KMS-11 (cell line): ENCODE results near the gene PSG5.
"Not testable (repeated sequence)": the region's sequence is repeated elsewhere in the genome, so short reads cannot be mapped to it uniquely, and the experiment has no call there.

Source experiments
- H2AFZ ChIP-seq: fragments of 200-600 bp; sonication (generic); 2 replicates; pipeline ENCODE4 v1.6.1; 2016; ENCODE audit warnings: antibody characterized with exemption, mixed run types, low read depth
- H3K27ac ChIP-seq: fragments of 200-600 bp; sonication (generic); 2 replicates; pipeline ENCODE4 v1.6.1; 2016; ENCODE audit warnings: mild to moderate bottlenecking, mixed run types
- H3K27me3 ChIP-seq: fragments of 200-600 bp; sonication (generic); 2 replicates; pipeline ENCODE4 v1.6.1; 2017; ENCODE audit warnings: mild to moderate bottlenecking, low read depth, mixed run types, moderate library complexity; ENCODE audit not compliant: insufficient read depth
- H3K36me3 ChIP-seq: fragments of 200-600 bp; sonication (generic); 2 replicates; pipeline ENCODE4 v1.6.1; 2017; ENCODE audit warnings: mild to moderate bottlenecking, mixed run types; ENCODE audit not compliant: insufficient read depth
- H3K4me1 ChIP-seq: fragments of 200-600 bp; sonication (generic); 2 replicates; pipeline ENCODE4 v1.6.1; 2016; ENCODE audit warnings: mild to moderate bottlenecking, low read depth, mixed run types; ENCODE audit not compliant: poor library complexity, severe bottlenecking
- H3K4me2 ChIP-seq: fragments of 200-600 bp; sonication (generic); 2 replicates; pipeline ENCODE4 v1.7.0; 2016; ENCODE audit warnings: mild to moderate bottlenecking, mixed run types
- H3K4me3 ChIP-seq: fragments of 200-600 bp; sonication (generic); IDR thresholded peaks from 2 replicates; pipeline ENCODE4 v1.6.1; 2017; ENCODE audit warnings: low read depth, low read length, mixed read lengths; ENCODE audit not compliant: insufficient read depth
- H3K79me2 ChIP-seq: fragments of 200-600 bp; sonication (generic); 2 replicates; pipeline ENCODE4 v1.6.1; 2016; ENCODE audit warnings: low read depth, mixed run types; ENCODE audit not compliant: insufficient read depth
- H3K9ac ChIP-seq: fragments of 200-600 bp; sonication (generic); 2 replicates; pipeline ENCODE4 v1.6.1; 2016; ENCODE audit warnings: mild to moderate bottlenecking, mixed run types
- H4K20me1 ChIP-seq: fragments of 200-600 bp; sonication (generic); 2 replicates; pipeline ENCODE4 v1.6.1; 2016; ENCODE audit warnings: mild to moderate bottlenecking, mixed run types; ENCODE audit not compliant: insufficient read depth
- TF ChIP-seq, protein P1 (sequence below): fragments of 200-600 bp; sonication (generic); conservative IDR thresholded peaks from 2 replicates; pipeline ENCODE4 v1.6.1; 2017; ENCODE audit warnings: low read depth, mild to moderate bottlenecking, antibody characterized with exemption, low read length, moderate library complexity, mixed read lengths

Gene PSG5

DNA sequence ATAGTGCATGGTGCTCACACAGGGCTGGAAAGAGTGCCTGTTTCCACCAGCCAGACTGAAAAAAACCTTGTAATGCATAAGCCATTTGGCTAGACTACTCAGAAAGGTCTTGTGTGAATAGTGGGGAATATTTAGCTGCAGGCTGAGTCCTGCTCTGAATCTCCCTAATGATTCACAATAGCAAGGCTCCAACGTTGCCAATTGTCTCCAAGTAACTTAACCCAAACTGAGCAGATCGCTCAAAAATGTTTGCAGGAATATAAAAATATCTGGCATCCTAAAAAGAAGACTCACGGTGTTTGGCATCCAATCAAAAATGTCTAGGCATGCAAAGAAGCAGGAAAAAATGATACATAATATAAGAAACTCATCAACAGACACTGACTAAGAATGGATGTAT lies 59.0 kb downstream of the PSG5 start:
- not testable (repeated sequence) for H2AFZ ChIP-seq, H3K36me3 ChIP-seq, H4K20me1 ChIP-seq, H3K27ac ChIP-seq, H3K9ac ChIP-seq, H3K4me3 ChIP-seq, H3K27me3 ChIP-seq, H3K79me2 ChIP-seq, H3K4me2 ChIP-seq, H3K4me1 ChIP-seq

DNA sequence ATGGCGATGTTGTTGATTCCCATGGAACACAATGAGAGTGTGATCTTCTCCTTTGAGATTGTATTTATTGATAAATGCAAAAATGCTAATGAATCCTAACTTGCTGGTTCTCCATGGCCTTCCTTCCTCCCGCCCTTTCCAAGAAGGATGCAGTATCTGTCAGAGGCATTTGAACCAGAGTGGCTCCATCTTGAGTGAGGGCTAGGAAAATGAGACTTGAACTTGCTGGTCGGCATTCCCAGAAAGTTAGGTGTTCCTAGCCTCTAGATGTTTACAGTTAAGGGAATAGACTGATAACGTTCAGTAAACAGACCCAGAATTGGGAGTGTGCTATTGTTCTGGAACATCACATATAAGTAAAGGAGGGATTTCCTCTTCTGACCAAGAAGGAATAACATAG lies 59.6 kb downstream of the PSG5 start:
- Histone ChIP-seq H3K79me2 (no peaks in the 10 kb centered on the region), H3K9ac (no peak overlapping the region), H4K20me1 (no peaks in the 10 kb centered on the region), H2AFZ (no peak overlapping the region), H3K4me2 (no peak overlapping the region), H3K4me1 (no peaks in the 10 kb centered on the region), H3K4me3 (no peak overlapping the region), H3K36me3 (no peaks in the 10 kb centered on the region), H3K27me3 (no peaks in the 10 kb centered on the region), H3K27ac (no peak overlapping the region)
- TF ChIP-seq, protein P1, sequence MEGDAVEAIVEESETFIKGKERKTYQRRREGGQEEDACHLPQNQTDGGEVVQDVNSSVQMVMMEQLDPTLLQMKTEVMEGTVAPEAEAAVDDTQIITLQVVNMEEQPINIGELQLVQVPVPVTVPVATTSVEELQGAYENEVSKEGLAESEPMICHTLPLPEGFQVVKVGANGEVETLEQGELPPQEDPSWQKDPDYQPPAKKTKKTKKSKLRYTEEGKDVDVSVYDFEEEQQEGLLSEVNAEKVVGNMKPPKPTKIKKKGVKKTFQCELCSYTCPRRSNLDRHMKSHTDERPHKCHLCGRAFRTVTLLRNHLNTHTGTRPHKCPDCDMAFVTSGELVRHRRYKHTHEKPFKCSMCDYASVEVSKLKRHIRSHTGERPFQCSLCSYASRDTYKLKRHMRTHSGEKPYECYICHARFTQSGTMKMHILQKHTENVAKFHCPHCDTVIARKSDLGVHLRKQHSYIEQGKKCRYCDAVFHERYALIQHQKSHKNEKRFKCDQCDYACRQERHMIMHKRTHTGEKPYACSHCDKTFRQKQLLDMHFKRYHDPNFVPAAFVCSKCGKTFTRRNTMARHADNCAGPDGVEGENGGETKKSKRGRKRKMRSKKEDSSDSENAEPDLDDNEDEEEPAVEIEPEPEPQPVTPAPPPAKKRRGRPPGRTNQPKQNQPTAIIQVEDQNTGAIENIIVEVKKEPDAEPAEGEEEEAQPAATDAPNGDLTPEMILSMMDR, result no peak

DNA sequence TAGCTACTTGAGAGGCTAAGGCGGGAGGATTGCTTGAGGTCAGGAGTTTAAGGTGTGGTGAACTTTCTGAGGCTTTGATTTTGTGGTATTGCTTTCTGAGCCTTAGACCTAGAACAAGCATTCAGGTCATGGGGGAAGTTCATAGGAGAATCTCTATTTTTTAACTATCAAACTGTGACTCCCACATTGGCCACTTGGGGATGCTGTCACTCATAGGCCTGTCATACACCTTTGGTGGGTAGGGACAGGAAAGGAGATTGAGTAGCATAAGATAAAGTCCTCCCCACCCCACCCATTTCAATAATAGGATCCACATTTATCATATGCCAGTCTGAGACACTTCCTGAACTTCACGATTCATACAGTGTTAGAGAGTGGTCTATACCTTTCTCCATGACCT lies 62.0 kb downstream of the PSG5 start:
- H3K79me2 ChIP-seq, result no peaks in the 10 kb centered on the region
- H3K9ac ChIP-seq, result no peak overlapping the region
- H3K27me3 ChIP-seq, result no peaks in the 10 kb centered on the region
- no peak overlapping the region for H2AFZ ChIP-seq
- H3K4me1 ChIP-seq, result no peaks in the 10 kb centered on the region
- no peaks in the 10 kb centered on the region for H3K36me3 ChIP-seq
- no peak overlapping the region for H3K27ac ChIP-seq
- no peaks in the 10 kb centered on the region for H4K20me1 ChIP-seq
- H3K4me3 ChIP-seq, result no peak overlapping the region
- TF ChIP-seq, protein P1, result no peak; the same call in 1 of the 2 replicates
- H3K4me2 ChIP-seq, result no peak overlapping the region

DNA sequence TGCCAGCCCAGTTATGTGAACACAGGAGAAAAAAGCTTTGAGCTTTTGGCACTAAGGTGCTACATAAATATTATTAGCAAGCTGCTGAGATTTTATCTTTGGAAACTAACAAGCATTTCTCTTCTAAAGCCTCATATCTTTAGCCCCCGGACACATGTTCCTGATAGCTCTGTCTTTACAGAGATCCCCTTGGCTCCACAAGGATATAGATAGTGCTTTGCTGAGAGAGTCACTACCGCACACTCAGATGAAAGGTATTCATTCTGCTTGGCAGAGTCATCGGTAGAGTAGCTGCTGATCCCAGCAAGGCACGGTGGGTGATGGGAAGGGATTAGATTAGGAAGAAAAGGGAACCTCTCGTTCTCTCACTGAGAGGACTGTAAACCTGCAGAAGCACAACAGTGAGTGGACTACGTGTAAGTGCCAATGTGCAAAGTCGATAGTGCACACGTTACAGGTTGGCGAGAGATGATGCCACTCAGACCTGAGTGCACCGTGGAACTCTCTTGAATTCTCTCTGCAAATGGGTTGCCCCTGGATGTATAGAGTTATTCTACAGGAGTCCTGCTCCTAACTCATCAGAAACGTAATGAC lies 65.8 kb downstream of the PSG5 start:
- not testable (repeated sequence) for H4K20me1 ChIP-seq, H3K27me3 ChIP-seq, H3K9ac ChIP-seq, H3K79me2 ChIP-seq, H3K36me3 ChIP-seq, H3K4me2 ChIP-seq, H3K4me3 ChIP-seq, H2AFZ ChIP-seq, H3K4me1 ChIP-seq, H3K27ac ChIP-seq

DNA sequence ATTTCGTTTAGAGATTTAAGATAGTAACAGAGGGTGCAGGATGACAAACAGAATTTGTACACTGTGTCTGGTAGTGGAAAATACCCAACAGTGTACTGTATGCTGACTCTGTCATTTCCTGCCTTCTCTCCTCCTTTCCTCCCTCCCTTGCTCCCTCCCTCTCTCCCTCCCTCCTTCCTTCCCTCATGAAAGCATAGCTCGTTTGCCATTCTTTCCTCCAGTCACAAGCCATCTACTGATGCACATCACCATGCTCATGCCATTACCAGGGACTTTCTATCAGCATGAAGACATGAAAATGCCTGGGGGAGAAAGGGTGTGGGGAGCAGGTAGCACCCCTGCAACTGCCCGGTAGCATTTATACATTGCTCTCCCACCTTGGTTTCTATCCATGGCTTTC lies 66.8 kb downstream of the PSG5 start:
- not testable (repeated sequence) for H3K4me3 ChIP-seq, H2AFZ ChIP-seq, H3K79me2 ChIP-seq, H3K9ac ChIP-seq, H3K27ac ChIP-seq, H3K4me1 ChIP-seq, H3K4me2 ChIP-seq, H4K20me1 ChIP-seq, H3K36me3 ChIP-seq, H3K27me3 ChIP-seq
